Liver (tissue), 9 donors: ENCODE results near the gene GAS7. TPM values are rescaled to one million over a fixed set of nuclear protein-coding genes. Genes with fewer than 3 reads are reported as not detected.

ENCODE experiments used
- DNase-seq: peaks from one replicate; pipeline ENCODE4 v3.0.0-alpha.2; 2017; ENCODE audit warnings: low spot score
- H3K27ac ChIP-seq, 2 donors: one replicate each; pipeline ENCODE4 v1.7.0; 2013; ENCODE audit warnings: inconsistent platforms in 2 of 2, low read length in 2 of 2, control low read depth in 1 of 2, low read depth in 1 of 2, mild to moderate bottlenecking in 1 of 2
- H3K27me3 ChIP-seq, 4 donors: one replicate each; pipeline versions ENCODE4 v1.6.1 to v1.7.0; 2013; ENCODE audit warnings: low read length in 3 of 4, inconsistent platforms in 1 of 4, mild to moderate bottlenecking in 1 of 4, moderate library complexity in 1 of 4; ENCODE audit not compliant: control insufficient read depth in 4 of 4, insufficient read depth in 4 of 4
- H3K36me3 ChIP-seq, 4 donors: one replicate each; pipeline versions ENCODE4 v1.6.1 to v1.7.0; 2013; ENCODE audit warnings: low read length in 3 of 4, mild to moderate bottlenecking in 3 of 4, low read depth in 1 of 4, moderate library complexity in 1 of 4; ENCODE audit not compliant: control insufficient read depth in 4 of 4, insufficient read depth in 3 of 4
- H3K4me1 ChIP-seq, 4 donors: one replicate each; pipeline versions ENCODE4 v1.6.1 to v1.7.0; 2013; ENCODE audit warnings: low read length in 3 of 4, mild to moderate bottlenecking in 3 of 4, moderate library complexity in 1 of 4; ENCODE audit not compliant: control insufficient read depth in 4 of 4, insufficient read depth in 4 of 4
- H3K4me3 ChIP-seq, 3 donors: one replicate each; pipeline versions ENCODE4 v1.6.1 to v1.7.0; 2013; ENCODE audit warnings: low read length in 3 of 3, control low read depth in 1 of 3, low read depth in 1 of 3, mild to moderate bottlenecking in 1 of 3
- H3K9ac ChIP-seq, 2 donors: one replicate each; pipeline ENCODE4 v1.7.0; 2013; ENCODE audit warnings: low read length in 2 of 2, mild to moderate bottlenecking in 2 of 2, moderate library complexity in 2 of 2, control low read depth in 1 of 2, low read depth in 1 of 2
- H3K9me3 ChIP-seq, 4 donors: one replicate each; pipeline versions ENCODE4 v1.6.1 to v1.7.0; 2013; ENCODE audit warnings: low read length in 3 of 4; ENCODE audit not compliant: control insufficient read depth in 4 of 4
- CTCF ChIP-seq: fragments of 150-350 bp; IDR thresholded peaks from 2 replicates; pipeline ENCODE4 v1.5.1; 2017; ENCODE audit warnings: improper control_type of control experiment, low read depth, low read length; ENCODE audit not compliant: missing input control
- EGR1 ChIP-seq, 2 donors: IDR thresholded peaks; 2 replicates each; pipeline ENCODE4 v1.6.1; 2016 to 2018; ENCODE audit warnings: antibody characterized with exemption in 2 of 2, low read depth in 2 of 2
- FOXA1 ChIP-seq: IDR thresholded peaks from 2 replicates; pipeline ENCODE4 v1.6.1; 2016; ENCODE audit warnings: antibody characterized with exemption
- FOXA2 ChIP-seq: IDR thresholded peaks from 2 replicates; pipeline ENCODE4 v1.6.1; 2016; ENCODE audit warnings: antibody characterized with exemption
- GABPA ChIP-seq, 2 donors: IDR thresholded peaks in 1 of 2; conservative IDR thresholded peaks in 1 of 2; 2 replicates each; pipeline ENCODE4 v1.6.1; 2016; ENCODE audit warnings: antibody characterized with exemption in 2 of 2, mild to moderate bottlenecking in 1 of 2, moderate library complexity in 1 of 2
- HNF4A ChIP-seq, 2 donors: conservative IDR thresholded peaks; 2 replicates each; pipeline ENCODE4 v1.6.1; 2016; ENCODE audit warnings: antibody characterized with exemption in 2 of 2, mild to moderate bottlenecking in 2 of 2
- HNF4G ChIP-seq: IDR thresholded peaks from 2 replicates; pipeline ENCODE4 v1.6.1; 2016; ENCODE audit warnings: antibody characterized with exemption
- JUND ChIP-seq, 2 donors: IDR thresholded peaks; 2 replicates each; pipeline ENCODE4 v1.6.1; 2016; ENCODE audit warnings: antibody characterized with exemption in 2 of 2
- NR2F2 ChIP-seq: IDR thresholded peaks from 2 replicates; pipeline ENCODE4 v1.6.1; 2016; ENCODE audit warnings: antibody characterized with exemption
- RAD21 ChIP-seq, 2 donors: IDR thresholded peaks; 2 replicates each; pipeline ENCODE4 v1.6.1; 2016; ENCODE audit warnings: antibody characterized with exemption in 2 of 2, mild to moderate bottlenecking in 2 of 2
- SP1 ChIP-seq: IDR thresholded peaks from 2 replicates; pipeline ENCODE4 v1.6.1; 2018; ENCODE audit warnings: antibody characterized with exemption, mild to moderate bottlenecking
- TAF1 ChIP-seq: conservative IDR thresholded peaks from 2 replicates; pipeline ENCODE4 v1.6.1; 2016; ENCODE audit warnings: antibody characterized with exemption, mild to moderate bottlenecking
- YY1 ChIP-seq: IDR thresholded peaks from 2 replicates; pipeline ENCODE4 v1.6.1; 2016; ENCODE audit warnings: antibody characterized with exemption, mild to moderate bottlenecking
- WGBS: extraction: QIAGEN DNeasy Blood & Tissue Kit; methylation state at CpG from one replicate; pipeline ENCODE4 v1.1.7; 2013; 5-methylcytosine and 5-hydroxymethylcytosine counted together
- polyA plus RNA-seq, 2 donors: library from polyadenylated mRNA; stranded (reverse) in 1 of 2; unstranded in 1 of 2; fragments of 200-250 nt in 1 of 2; fragments of >200 nt in 1 of 2; fragmentation: Nextera tagmentation in 1 of 2; extraction: Ambion mirVana in 1 of 2; gene quantifications; one replicate each; pipeline versions ENCODE4 v1.2.1 to v1.2.3, GENCODE V29; 2013 to 2015
- total RNA-seq, 2 donors: library from RNA; depleted of rRNA; stranded (reverse); fragments of >200 nt; gene quantifications; one replicate each; pipeline ENCODE4 v1.2.3, GENCODE V29; 2014
- TF ChIP-seq, protein P1 (sequence below): IDR thresholded peaks from 2 replicates; pipeline ENCODE4 v1.6.1; 2016; ENCODE audit warnings: antibody characterized with exemption
- TF ChIP-seq, protein P2 (sequence below): IDR thresholded peaks from 2 replicates; pipeline ENCODE4 v1.6.1; 2016; ENCODE audit warnings: antibody characterized with exemption
- TF ChIP-seq, protein P3 (sequence below): IDR thresholded peaks from 2 replicates; pipeline ENCODE4 v1.6.1; 2016; ENCODE audit warnings: antibody characterized with exemption
- donor health status: healthy.
- donor health status: healthy.
- donor health status: healthy.
- donor health status: healthy.
- donor health status: healthy.

The GAS7 gene
- total and polyA plus RNA-seq, 4 donors = 0.79 to 6.1 (median 2.5) TPM

DNA sequence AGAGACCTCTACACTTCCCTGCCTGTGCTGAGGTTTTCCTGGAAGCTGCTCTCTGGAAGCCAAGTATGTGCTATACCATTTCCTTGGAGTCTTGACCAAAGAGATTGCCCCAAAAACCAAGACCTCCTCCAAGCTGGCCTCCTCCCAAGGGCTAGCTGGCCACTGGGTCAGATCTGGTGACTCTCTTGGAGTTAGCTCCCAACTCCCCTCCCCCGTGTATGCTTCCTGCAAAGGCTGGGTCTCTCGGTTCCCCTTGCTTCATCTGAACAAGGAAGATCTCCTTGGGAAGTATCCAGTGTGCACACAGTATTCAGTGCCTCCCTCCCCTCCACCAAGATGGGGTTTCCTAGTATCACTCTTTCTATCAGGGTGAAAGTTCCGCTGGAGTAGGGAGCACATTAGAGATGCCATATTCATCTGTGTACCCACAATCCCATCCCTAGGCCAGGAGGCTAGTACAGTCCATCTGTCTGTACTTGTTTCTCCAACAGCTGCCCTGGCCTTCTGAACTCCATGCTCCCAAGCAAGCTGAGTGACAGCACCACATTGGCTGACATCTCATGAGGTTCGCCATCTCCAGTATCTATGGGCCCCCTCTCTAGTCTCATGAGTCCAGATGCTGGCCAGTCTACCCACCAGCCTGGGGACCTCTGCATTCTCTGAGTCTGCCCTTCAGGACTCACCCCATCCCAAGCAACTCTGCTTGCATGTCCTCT is 3.2 kb downstream of the GAS7 start:
- no peak overlapping the region for H3K27ac ChIP-seq
- H3K36me3 ChIP-seq = no peaks in the 10 kb centered on the region
- no peak overlapping the region for H3K4me3 ChIP-seq
- no peak for DNase-seq
- TF ChIP-seq, protein P1, sequence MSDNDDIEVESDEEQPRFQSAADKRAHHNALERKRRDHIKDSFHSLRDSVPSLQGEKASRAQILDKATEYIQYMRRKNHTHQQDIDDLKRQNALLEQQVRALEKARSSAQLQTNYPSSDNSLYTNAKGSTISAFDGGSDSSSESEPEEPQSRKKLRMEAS = no peak
- TF ChIP-seq HNF4A (conservative IDR thresholded peaks at IDR 0.05) (no peak), NR2F2 (no peak), CTCF (no peak), SP1 (no peak), GABPA (IDR thresholded peaks at IDR 0.05 in 1 of 2, conservative IDR thresholded peaks at IDR 0.05 in 1 of 2) (no peak), TAF1 (no peak), JUND (IDR thresholded peaks at IDR 0.05) (no peak), HNF4G (no peak)
- TF ChIP-seq, protein P2, sequence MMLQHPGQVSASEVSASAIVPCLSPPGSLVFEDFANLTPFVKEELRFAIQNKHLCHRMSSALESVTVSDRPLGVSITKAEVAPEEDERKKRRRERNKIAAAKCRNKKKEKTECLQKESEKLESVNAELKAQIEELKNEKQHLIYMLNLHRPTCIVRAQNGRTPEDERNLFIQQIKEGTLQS = no peak
- peaks cover 0 to 8% (median 1%) of the 10 kb centered on the region in 4 donors for H3K27me3 ChIP-seq
- H3K9ac ChIP-seq = no peak overlapping the region
- 80% methylated on average over 4 of the region's 4 CpGs for WGBS
- peaks cover 0 to 9% (median 3%) of the 10 kb centered on the region in 4 donors for H3K9me3 ChIP-seq
- peaks cover 0 to 8% (median 5%) of the 10 kb centered on the region in 4 donors for H3K4me1 ChIP-seq

DNA sequence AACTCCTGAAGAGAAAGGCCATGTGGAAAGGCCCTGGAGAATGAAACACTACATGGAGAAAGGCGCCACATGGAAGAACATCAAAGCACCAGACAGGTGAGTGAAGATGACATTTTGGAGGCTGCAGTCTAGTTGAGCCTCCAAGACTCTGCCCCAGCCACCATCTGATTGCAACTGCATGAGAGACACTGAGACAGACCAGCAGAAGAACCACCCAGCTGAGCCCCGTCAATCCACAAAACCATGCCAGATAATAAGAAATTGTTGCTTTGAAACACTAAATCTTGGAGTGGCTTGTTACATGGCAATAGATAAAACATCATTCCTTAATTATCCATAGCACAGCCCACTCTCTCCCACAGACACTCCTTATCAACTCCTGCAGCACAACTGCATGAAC is 4.8 kb downstream of the GAS7 start:
- no peaks in the 10 kb centered on the region for H3K36me3 ChIP-seq
- H3K4me1 ChIP-seq = peaks cover 0 to 6% (median 5%) of the 10 kb centered on the region in 4 donors
- H3K9me3 ChIP-seq = peaks cover 0 to 9% (median 3%) of the 10 kb centered on the region in 4 donors
- peaks cover 0 to 8% (median 0%) of the 10 kb centered on the region in 4 donors for H3K27me3 ChIP-seq
- H3K9ac ChIP-seq = no peak overlapping the region
- DNase-seq = no peak
- TF ChIP-seq, protein P2 = no peak
- no peak for TF ChIP-seq FOXA2
- TF ChIP-seq SP1 = no peak
- no peak for TF ChIP-seq YY1
- TF ChIP-seq HNF4A (conservative IDR thresholded peaks at IDR 0.05) = no peak
- TF ChIP-seq NR2F2 = no peak
- no peak for TF ChIP-seq FOXA1
- TF ChIP-seq TAF1 = no peak
- no peak for TF ChIP-seq EGR1 (IDR thresholded peaks at IDR 0.05; ENCODE audit: low read depth in 2 of 2)
- TF ChIP-seq GABPA (IDR thresholded peaks at IDR 0.05 in 1 of 2, conservative IDR thresholded peaks at IDR 0.05 in 1 of 2) = no peak
- TF ChIP-seq HNF4G = no peak
- no peak for TF ChIP-seq JUND (IDR thresholded peaks at IDR 0.05)
- no peak for TF ChIP-seq RAD21 (IDR thresholded peaks at IDR 0.05)
- TF ChIP-seq, protein P3, sequence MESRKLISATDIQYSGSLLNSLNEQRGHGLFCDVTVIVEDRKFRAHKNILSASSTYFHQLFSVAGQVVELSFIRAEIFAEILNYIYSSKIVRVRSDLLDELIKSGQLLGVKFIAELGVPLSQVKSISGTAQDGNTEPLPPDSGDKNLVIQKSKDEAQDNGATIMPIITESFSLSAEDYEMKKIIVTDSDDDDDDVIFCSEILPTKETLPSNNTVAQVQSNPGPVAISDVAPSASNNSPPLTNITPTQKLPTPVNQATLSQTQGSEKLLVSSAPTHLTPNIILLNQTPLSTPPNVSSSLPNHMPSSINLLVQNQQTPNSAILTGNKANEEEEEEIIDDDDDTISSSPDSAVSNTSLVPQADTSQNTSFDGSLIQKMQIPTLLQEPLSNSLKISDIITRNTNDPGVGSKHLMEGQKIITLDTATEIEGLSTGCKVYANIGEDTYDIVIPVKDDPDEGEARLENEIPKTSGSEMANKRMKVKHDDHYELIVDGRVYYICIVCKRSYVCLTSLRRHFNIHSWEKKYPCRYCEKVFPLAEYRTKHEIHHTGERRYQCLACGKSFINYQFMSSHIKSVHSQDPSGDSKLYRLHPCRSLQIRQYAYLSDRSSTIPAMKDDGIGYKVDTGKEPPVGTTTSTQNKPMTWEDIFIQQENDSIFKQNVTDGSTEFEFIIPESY = no peak
- H3K27ac ChIP-seq = no peak overlapping the region
- H3K4me3 ChIP-seq = no peak overlapping the region
- WGBS = 97% methylated on average over 2 of the region's 2 CpGs
